Panc1 (cell line): ENCODE results near the gene SENP8.

ENCODE experiments used
- CTCF ChIP-seq: fragments of 450-650 bp; IDR thresholded peaks from 2 replicates; pipeline ENCODE4 v1.5.1; 2017; ENCODE audit warnings: mild to moderate bottlenecking
- REST ChIP-seq, 2 experiments: IDR thresholded peaks; 2 replicates each; pipeline ENCODE4 v1.6.1; 2011 to 2012; ENCODE audit warnings: low read depth in 2 of 2, control low read depth in 1 of 2, low read length in 1 of 2, mild to moderate bottlenecking in 1 of 2, moderate library complexity in 1 of 2; ENCODE audit not compliant: insufficient read depth in 1 of 2
- SIN3A ChIP-seq: IDR thresholded peaks from 2 replicates; pipeline ENCODE4 v1.6.1; 2012; ENCODE audit warnings: low read depth, mild to moderate bottlenecking, low read length, moderate library complexity, borderline replicate concordance; ENCODE audit not compliant: insufficient read depth
- TCF7L2 ChIP-seq: IDR thresholded peaks from 2 replicates; pipeline ENCODE4 v1.6.1; 2011; ENCODE audit warnings: mild to moderate bottlenecking, low read depth, low read length, inconsistent platforms

- TF ChIP-seq CTCF (no peak), SIN3A (no peak), TCF7L2 (no peak), REST (IDR thresholded peaks at IDR 0.05; ENCODE audit: insufficient read depth in 1 of 2, low read depth in 2 of 2, low read length in 1 of 2) (no peak)
These were observed 28.0 kb downstream of the SENP8 start for GRCh38 chr15:72146221-72146620.
